NB4 (cell line): ENCODE results near the gene SH3D19.

Source experiments
- MYC ChIP-seq: IDR thresholded peaks from 2 replicates; pipeline ENCODE4 v1.6.1; 2011; ENCODE audit warnings: low read depth, low read length
- POLR2A ChIP-seq: IDR thresholded peaks from 2 replicates; pipeline ENCODE4 v1.6.1; 2011; ENCODE audit warnings: mild to moderate bottlenecking; ENCODE audit not compliant: insufficient read length; ENCODE audit errors: extremely low read depth
- TF ChIP-seq, protein P1 (sequence below): IDR thresholded peaks from one replicate; pipeline ENCODE4 v1.5.1; 2012; ENCODE audit warnings: low read depth, low read length
- TF ChIP-seq, protein P2 (sequence below): IDR thresholded peaks from 2 replicates; pipeline ENCODE4 v1.6.1; 2011; ENCODE audit warnings: low read depth, low read length

DNA sequence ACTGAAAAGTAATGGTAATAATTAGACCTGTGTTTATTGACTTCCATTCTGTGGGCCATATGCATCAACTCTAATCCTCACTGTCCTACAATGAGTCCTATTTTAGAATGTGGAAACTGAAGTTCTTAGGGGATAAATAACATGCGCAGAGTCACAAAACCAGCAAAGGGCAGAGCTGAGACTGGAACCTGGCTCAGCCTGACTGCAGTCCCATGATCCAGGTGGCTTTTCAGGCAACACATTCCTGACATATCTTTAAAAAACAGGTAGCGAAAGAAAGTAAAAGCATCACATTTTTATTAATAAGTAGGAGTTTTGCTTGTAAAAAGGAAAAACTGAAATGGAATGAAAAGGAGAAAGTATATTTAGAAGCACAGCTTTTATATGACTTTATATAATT lies 83.1 kb downstream of the SH3D19 start:
- TF ChIP-seq, protein P1, sequence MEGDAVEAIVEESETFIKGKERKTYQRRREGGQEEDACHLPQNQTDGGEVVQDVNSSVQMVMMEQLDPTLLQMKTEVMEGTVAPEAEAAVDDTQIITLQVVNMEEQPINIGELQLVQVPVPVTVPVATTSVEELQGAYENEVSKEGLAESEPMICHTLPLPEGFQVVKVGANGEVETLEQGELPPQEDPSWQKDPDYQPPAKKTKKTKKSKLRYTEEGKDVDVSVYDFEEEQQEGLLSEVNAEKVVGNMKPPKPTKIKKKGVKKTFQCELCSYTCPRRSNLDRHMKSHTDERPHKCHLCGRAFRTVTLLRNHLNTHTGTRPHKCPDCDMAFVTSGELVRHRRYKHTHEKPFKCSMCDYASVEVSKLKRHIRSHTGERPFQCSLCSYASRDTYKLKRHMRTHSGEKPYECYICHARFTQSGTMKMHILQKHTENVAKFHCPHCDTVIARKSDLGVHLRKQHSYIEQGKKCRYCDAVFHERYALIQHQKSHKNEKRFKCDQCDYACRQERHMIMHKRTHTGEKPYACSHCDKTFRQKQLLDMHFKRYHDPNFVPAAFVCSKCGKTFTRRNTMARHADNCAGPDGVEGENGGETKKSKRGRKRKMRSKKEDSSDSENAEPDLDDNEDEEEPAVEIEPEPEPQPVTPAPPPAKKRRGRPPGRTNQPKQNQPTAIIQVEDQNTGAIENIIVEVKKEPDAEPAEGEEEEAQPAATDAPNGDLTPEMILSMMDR = no peak
- TF ChIP-seq POLR2A (no peak), MYC (no peak)
- TF ChIP-seq, protein P2, sequence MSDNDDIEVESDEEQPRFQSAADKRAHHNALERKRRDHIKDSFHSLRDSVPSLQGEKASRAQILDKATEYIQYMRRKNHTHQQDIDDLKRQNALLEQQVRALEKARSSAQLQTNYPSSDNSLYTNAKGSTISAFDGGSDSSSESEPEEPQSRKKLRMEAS = no peak
